Measurements from ENCODE around the gene DYSF. TPM values are rescaled to one million over a fixed set of nuclear protein-coding genes. Genes with fewer than 3 reads are reported as not detected.

DYSF gene
- total RNA-seq, 1 donor from 2014 or later, result 42.8 TPM

DNA sequence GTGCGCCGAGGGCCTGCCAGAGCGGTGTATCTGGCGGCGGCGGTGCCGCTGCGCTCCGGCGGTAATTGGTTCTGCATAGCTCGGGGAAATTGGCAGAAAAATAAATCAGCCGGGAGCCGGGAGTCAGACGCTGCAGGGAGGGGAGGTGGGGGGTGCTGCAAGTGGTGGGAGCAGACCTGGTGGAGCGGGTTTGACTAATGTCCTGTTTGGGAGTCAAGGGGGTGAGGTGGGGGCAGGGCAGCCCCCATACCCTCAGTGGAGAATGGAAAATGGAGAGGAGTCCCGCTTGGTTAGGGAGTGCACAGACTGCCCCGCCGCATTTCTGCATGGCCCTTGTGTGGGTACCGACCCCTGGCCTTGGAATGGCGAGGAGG lies 107.3 kb downstream of the DYSF start:
- no peak for DNase-seq (ENCODE audit: low read depth)
- no peaks in the 10 kb centered on the region for H3K36me3 ChIP-seq (ENCODE audit: control insufficient read depth, insufficient read depth, low read length)
- no peak overlapping the region for H3K4me3 ChIP-seq (ENCODE audit: low read depth, low read length)
- peaks cover 18% of the 10 kb centered on the region for H3K27me3 ChIP-seq (ENCODE audit: control insufficient read depth, insufficient read depth, low read length)
- TF ChIP-seq, protein P1, sequence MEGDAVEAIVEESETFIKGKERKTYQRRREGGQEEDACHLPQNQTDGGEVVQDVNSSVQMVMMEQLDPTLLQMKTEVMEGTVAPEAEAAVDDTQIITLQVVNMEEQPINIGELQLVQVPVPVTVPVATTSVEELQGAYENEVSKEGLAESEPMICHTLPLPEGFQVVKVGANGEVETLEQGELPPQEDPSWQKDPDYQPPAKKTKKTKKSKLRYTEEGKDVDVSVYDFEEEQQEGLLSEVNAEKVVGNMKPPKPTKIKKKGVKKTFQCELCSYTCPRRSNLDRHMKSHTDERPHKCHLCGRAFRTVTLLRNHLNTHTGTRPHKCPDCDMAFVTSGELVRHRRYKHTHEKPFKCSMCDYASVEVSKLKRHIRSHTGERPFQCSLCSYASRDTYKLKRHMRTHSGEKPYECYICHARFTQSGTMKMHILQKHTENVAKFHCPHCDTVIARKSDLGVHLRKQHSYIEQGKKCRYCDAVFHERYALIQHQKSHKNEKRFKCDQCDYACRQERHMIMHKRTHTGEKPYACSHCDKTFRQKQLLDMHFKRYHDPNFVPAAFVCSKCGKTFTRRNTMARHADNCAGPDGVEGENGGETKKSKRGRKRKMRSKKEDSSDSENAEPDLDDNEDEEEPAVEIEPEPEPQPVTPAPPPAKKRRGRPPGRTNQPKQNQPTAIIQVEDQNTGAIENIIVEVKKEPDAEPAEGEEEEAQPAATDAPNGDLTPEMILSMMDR (IDR thresholded peaks at IDR 0.05; ENCODE audit: insufficient read depth, low read length, poor library complexity, severe bottlenecking), result no peak

DNA sequence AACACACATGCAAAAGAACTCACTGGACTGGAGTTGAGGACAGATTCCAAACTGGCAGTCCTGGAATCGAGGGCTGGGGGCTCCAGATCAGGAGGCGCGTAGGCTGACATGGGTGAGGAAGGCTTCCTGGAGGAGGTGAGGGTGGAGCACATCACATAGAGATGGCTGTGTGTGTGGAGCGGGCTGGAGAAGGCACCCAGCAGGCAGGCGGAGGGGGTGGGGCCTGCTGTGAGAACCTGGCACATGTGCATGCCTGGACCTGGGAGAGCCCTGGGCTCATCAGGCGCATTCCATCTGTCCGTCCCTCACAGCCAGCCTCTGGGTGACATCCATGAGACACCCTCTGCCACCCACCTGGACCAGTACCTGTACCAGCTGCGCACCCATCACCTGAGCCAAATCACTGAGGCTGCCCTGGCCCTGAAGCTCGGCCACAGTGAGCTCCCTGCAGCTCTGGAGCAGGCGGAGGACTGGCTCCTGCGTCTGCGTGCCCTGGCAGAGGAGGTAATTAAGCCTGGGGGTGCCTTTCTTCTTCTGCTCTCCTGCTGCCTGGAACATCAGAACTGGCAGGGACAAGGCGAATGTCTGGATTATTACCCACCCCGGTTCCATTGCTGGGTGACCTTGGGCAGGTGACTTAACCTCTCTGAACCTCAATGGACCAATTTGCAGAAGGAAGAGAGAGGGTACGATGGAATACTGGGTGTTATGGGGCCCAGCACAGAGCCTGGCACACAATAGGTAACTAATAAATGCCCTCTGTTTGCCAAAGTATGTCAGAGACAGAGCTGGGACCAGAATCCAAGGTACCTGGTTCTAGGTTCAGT lies 108.3 kb downstream of the DYSF start:
- H3K36me3 ChIP-seq (ENCODE audit: control insufficient read depth, insufficient read depth, low read length), result no peaks in the 10 kb centered on the region
- DNase-seq (ENCODE audit: low read depth), result no peak
- H3K4me3 ChIP-seq (ENCODE audit: low read depth, low read length), result no peak overlapping the region
- H3K27me3 ChIP-seq (ENCODE audit: control insufficient read depth, insufficient read depth, low read length), result peaks cover 18% of the 10 kb centered on the region
- TF ChIP-seq, protein P1 (IDR thresholded peaks at IDR 0.05; ENCODE audit: insufficient read depth, low read length, poor library complexity, severe bottlenecking), result no peak

DNA sequence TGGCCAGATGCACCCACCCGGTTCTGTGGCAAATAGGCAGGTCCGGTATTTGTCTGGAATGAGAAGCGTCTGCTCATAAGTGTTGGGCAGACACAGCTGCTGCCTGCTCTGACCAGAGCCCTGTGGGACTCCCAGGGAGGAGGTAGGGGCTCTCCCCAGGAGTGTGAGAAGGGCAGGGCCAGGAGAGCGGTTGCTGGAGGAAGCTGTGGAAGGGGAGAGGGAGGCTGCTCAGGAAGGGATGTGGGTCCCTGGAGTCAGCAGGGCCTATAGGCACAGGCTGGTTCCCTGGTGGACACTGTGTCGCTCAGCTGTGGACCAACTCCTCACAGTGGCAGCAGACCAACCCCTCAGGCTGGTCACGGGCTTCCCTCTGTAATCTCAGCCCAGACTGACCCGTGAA lies 109.2 kb downstream of the DYSF start:
- Histone ChIP-seq H3K4me3 (ENCODE audit: low read depth, low read length) (no peak overlapping the region), H3K27me3 (ENCODE audit: control insufficient read depth, insufficient read depth, low read length) (peaks cover 18% of the 10 kb centered on the region), H3K36me3 (ENCODE audit: control insufficient read depth, insufficient read depth, low read length) (no peaks in the 10 kb centered on the region)
- DNase-seq (ENCODE audit: low read depth), result no peak
- TF ChIP-seq, protein P1 (IDR thresholded peaks at IDR 0.05; ENCODE audit: insufficient read depth, low read length, poor library complexity, severe bottlenecking), result no peak

DNA sequence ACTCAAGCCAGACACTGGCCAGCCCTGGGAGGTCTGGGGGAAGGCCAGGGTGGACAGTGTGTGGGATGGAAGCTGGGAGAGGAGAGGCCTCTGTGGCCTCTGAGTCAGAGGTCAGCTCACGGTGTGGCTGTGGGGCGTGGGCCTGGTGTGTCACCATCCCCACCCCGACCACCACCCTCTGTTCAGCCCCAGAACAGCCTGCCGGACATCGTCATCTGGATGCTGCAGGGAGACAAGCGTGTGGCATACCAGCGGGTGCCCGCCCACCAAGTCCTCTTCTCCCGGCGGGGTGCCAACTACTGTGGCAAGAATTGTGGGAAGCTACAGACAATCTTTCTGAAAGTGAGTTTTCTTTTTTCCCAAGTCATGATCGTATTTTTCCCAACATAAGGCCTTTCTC lies 110.5 kb downstream of the DYSF start:
- H3K4me3 ChIP-seq (ENCODE audit: low read depth, low read length), result no peak overlapping the region
- DNase-seq (ENCODE audit: low read depth), result no peak
- TF ChIP-seq, protein P1 (IDR thresholded peaks at IDR 0.05; ENCODE audit: insufficient read depth, low read length, poor library complexity, severe bottlenecking), result no peak
- H3K36me3 ChIP-seq (ENCODE audit: control insufficient read depth, insufficient read depth, low read length), result no peaks in the 10 kb centered on the region
- H3K27me3 ChIP-seq (ENCODE audit: control insufficient read depth, insufficient read depth, low read length), result peaks cover 16% of the 10 kb centered on the region

DNA sequence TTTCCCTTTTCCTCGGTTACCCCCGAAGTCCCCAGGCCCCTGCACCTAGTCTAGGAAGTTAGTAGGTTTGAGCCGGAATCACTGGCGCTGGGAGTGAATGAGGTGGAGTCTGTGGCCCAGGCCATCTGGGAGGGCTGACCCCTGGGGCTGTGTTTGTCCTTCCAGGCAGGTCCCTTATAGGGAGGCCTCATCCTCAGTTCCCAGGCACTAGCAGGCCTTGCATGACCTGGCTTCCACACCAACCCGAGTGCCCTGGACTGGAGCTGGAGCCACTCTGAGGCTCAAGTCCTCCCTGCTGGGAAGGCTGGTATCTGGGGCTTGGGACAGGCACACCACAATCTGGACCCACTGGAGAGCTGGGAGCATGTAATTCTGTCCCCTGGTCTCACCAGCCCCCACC lies 111.0 kb downstream of the DYSF start:
- TF ChIP-seq, protein P1 (IDR thresholded peaks at IDR 0.05; ENCODE audit: insufficient read depth, low read length, poor library complexity, severe bottlenecking), result no peak
- H3K4me3 ChIP-seq (ENCODE audit: low read depth, low read length), result no peak overlapping the region
- no peaks in the 10 kb centered on the region for H3K36me3 ChIP-seq (ENCODE audit: control insufficient read depth, insufficient read depth, low read length)
- H3K27me3 ChIP-seq (ENCODE audit: control insufficient read depth, insufficient read depth, low read length), result peaks cover 14% of the 10 kb centered on the region
- no peak for DNase-seq (ENCODE audit: low read depth)

DNA sequence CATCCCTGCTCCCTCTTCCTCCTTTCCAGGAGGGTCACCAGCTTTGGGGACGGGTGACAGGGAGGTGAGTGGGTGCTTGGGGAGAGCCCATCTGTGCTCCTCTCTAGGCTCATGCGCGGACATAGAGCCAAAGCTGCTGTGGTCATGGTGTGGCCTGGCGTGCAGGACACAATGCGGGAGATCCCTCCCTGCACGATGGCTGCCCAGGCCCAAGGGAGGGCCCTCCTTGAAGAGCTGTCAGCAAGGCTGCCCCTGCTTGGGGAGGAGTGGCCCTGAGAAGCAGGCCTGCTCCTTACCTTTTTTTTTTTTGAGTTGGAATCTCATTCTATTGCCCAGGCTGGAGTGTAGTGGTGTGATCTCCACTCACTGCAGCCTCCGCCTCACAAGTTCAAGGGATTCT lies 111.4 kb downstream of the DYSF start:
- Histone ChIP-seq H3K36me3 (ENCODE audit: control insufficient read depth, insufficient read depth, low read length) (no peaks in the 10 kb centered on the region), H3K27me3 (ENCODE audit: control insufficient read depth, insufficient read depth, low read length) (peaks cover 9% of the 10 kb centered on the region), H3K4me3 (ENCODE audit: low read depth, low read length) (no peak overlapping the region)
- no peak for DNase-seq (ENCODE audit: low read depth)
- TF ChIP-seq, protein P1 (IDR thresholded peaks at IDR 0.05; ENCODE audit: insufficient read depth, low read length, poor library complexity, severe bottlenecking), result no peak
